MM.1S (cell line): ENCODE data around the gene MSRB1.

Experiments used
- DNase-seq: peaks from one replicate; pipeline ENCODE4 v3.0.0-alpha.2; 2015
- H2AFZ ChIP-seq: fragments of 300-600 bp; sonication (generic); 2 replicates; pipeline ENCODE4 v1.6.0; 2016; ENCODE audit warnings: antibody characterized with exemption, low read length
- H3F3A ChIP-seq: fragments of 300-600 bp; sonication (generic); 2 replicates; pipeline ENCODE4 v1.6.1; 2016; ENCODE audit warnings: mild to moderate bottlenecking, antibody characterized with exemption, low read length, moderate library complexity, mixed read lengths; ENCODE audit not compliant: insufficient read depth
- H3K27ac ChIP-seq: fragments of 300-600 bp; sonication (generic); 2 replicates; pipeline ENCODE4 v1.5.1; 2016; ENCODE audit warnings: mild to moderate bottlenecking, low read length
- H3K27me3 ChIP-seq: fragments of 300-600 bp; sonication (generic); replicated peaks from 2 replicates; pipeline ENCODE4 v1.6.0; 2016; ENCODE audit warnings: low read length; ENCODE audit not compliant: insufficient read depth
- H3K36me3 ChIP-seq: fragments of 300-600 bp; sonication (generic); replicated peaks from 2 replicates; pipeline ENCODE4 v1.6.1; 2016; ENCODE audit warnings: mild to moderate bottlenecking, low read length, mixed read lengths; ENCODE audit not compliant: insufficient read depth
- H3K4me1 ChIP-seq: fragments of 300-600 bp; sonication (generic); 2 replicates; pipeline ENCODE4 v1.6.1; 2016; ENCODE audit warnings: low read length, mixed read lengths
- H3K4me2 ChIP-seq: fragments of 300-600 bp; sonication (generic); 2 replicates; pipeline ENCODE4 v1.6.0; 2016; ENCODE audit warnings: low read depth, low read length
- H3K4me3 ChIP-seq: fragments of 300-600 bp; sonication (generic); 2 replicates; pipeline ENCODE4 v1.5.1; 2016; ENCODE audit warnings: low read length, mixed read lengths
- H3K79me2 ChIP-seq: fragments of 300-600 bp; sonication (generic); 2 replicates; pipeline ENCODE4 v1.6.1; 2016; ENCODE audit warnings: mixed run types, low read length, mixed read lengths
- H3K9ac ChIP-seq: fragments of 300-600 bp; sonication (generic); 2 replicates; pipeline ENCODE4 v1.6.1; 2016; ENCODE audit warnings: low read length, mixed read lengths
- H3K9me2 ChIP-seq: fragments of 300-600 bp; sonication (generic); replicated peaks from 2 replicates; pipeline ENCODE4 v1.6.1; 2016; ENCODE audit warnings: mild to moderate bottlenecking, low read length, mixed read lengths; ENCODE audit not compliant: insufficient read depth
- H3K9me3 ChIP-seq: fragments of 300-600 bp; sonication (generic); replicated peaks from 2 replicates; pipeline ENCODE4 v1.6.1; 2016; ENCODE audit warnings: mild to moderate bottlenecking, low read length, mixed read lengths; ENCODE audit not compliant: insufficient read depth
- H4K20me1 ChIP-seq: fragments of 300-600 bp; sonication (generic); 2 replicates; pipeline ENCODE4 v1.6.1; 2016; ENCODE audit warnings: mild to moderate bottlenecking, low read length, moderate library complexity, mixed read lengths; ENCODE audit not compliant: insufficient read depth
- EZH2 ChIP-seq: fragments of 300-600 bp; sonication (generic); optimal IDR thresholded peaks from 2 replicates; pipeline ENCODE3; 2017; ENCODE audit warnings: low read depth, mild to moderate bottlenecking, antibody characterized with exemption, low read length, mixed read lengths
- EZH2phosphoT487 ChIP-seq: fragments of 300-600 bp; sonication (generic); IDR thresholded peaks from 2 replicates; pipeline ENCODE4 v1.6.1; 2018; ENCODE audit warnings: antibody characterized with exemption, low read length
- TF ChIP-seq, protein P1 (sequence below): fragments of 300-600 bp; sonication (generic); IDR thresholded peaks from 2 replicates; pipeline ENCODE4 v1.5.1; 2016; ENCODE audit warnings: antibody characterized with exemption, low read length, mixed read lengths

The MSRB1 gene

DNA sequence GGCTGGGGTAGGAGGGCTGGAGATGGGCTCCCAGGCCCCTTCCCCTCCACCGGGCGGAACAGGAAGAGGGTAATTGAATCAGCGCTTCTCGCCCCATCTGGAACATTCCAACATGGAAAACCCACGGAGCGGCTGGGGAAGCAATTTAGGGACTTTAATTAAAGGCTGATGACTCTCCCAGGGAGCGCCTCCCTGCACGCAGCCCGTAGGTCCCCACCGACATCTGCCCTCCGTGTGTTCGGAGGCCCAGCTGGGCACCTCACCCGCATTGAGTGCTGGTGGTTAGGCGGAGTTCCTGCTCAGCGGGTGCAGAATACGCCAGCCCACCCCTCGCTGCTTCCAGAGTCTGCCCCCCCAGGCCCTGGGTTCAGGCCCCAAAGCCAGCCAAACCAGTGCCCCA is 34.8 kb downstream of the MSRB1 start:
- Histone ChIP-seq H3K4me3 (no peak overlapping the region), H2AFZ (no peak overlapping the region), H3K9me3 (no peaks in the 10 kb centered on the region), H3K9ac (no peak overlapping the region), H3K79me2 (no peaks in the 10 kb centered on the region), H3K27me3 (peaks cover 5% of the 10 kb centered on the region; the same call in 1 of the 2 replicates), H3K4me1 (peaks cover 8% of the 10 kb centered on the region), H3K4me2 (no peak overlapping the region), H3K36me3 (no peaks in the 10 kb centered on the region), H4K20me1 (no peaks in the 10 kb centered on the region), H3K27ac (no peak overlapping the region), H3K9me2 (no peaks in the 10 kb centered on the region), H3F3A (no peaks in the 10 kb centered on the region)
- no peak for DNase-seq
- TF ChIP-seq EZH2phosphoT487: no peak
- TF ChIP-seq, protein P1, sequence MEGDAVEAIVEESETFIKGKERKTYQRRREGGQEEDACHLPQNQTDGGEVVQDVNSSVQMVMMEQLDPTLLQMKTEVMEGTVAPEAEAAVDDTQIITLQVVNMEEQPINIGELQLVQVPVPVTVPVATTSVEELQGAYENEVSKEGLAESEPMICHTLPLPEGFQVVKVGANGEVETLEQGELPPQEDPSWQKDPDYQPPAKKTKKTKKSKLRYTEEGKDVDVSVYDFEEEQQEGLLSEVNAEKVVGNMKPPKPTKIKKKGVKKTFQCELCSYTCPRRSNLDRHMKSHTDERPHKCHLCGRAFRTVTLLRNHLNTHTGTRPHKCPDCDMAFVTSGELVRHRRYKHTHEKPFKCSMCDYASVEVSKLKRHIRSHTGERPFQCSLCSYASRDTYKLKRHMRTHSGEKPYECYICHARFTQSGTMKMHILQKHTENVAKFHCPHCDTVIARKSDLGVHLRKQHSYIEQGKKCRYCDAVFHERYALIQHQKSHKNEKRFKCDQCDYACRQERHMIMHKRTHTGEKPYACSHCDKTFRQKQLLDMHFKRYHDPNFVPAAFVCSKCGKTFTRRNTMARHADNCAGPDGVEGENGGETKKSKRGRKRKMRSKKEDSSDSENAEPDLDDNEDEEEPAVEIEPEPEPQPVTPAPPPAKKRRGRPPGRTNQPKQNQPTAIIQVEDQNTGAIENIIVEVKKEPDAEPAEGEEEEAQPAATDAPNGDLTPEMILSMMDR: no peak
- TF ChIP-seq EZH2: no peak

- Histone ChIP-seq H3K27me3 (0 out of 2 replicates have a peak, but pooled peaks cover 5% of the 10 kb centered on the region), H3K9me3 (no peaks in the 10 kb centered on the region), H3F3A (no peaks in the 10 kb centered on the region), H3K9ac (no peak overlapping the region), H2AFZ (no peak overlapping the region), H3K4me1 (peaks cover 8% of the 10 kb centered on the region), H3K9me2 (no peaks in the 10 kb centered on the region), H4K20me1 (no peaks in the 10 kb centered on the region), H3K79me2 (no peaks in the 10 kb centered on the region), H3K4me2 (no peak overlapping the region), H3K27ac (no peak overlapping the region), H3K36me3 (no peaks in the 10 kb centered on the region), H3K4me3 (no peak overlapping the region)
- DNase-seq: no peak
- no peak for TF ChIP-seq EZH2phosphoT487
- TF ChIP-seq EZH2: no peak
- TF ChIP-seq, protein P1: no peak
Observed at GRCh38 chr16:1907226-1907860, 35.7 kb downstream of the MSRB1 start.

DNA sequence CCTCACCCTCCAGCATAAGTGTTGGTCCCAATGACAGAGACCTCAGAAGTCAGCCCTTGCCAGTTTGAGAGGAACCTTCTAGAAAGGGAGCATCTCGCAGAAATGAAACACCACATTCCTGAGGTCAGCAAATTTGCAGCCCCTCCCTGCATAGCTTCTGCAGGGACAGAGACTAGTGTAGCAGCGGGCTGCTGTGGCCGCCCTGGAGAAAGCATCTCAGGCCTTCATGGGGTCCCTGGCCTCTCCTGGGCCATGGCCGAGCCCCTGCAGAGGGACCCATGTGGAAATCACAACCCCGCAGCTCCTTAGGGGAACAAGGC is 36.2 kb downstream of the MSRB1 start:
- TF ChIP-seq EZH2phosphoT487 (no peak), EZH2 (no peak)
- TF ChIP-seq, protein P1: no peak
- Histone ChIP-seq H2AFZ (peak overlapping the region; percentile 27; the same call in 1 of the 2 replicates), H3K9me2 (no peaks in the 10 kb centered on the region), H3K4me1 (peaks cover 8% of the 10 kb centered on the region), H3F3A (no peaks in the 10 kb centered on the region), H3K79me2 (no peaks in the 10 kb centered on the region), H4K20me1 (no peaks in the 10 kb centered on the region), H3K4me2 (no peak overlapping the region), H3K27ac (no peak overlapping the region), H3K9me3 (no peaks in the 10 kb centered on the region), H3K4me3 (no peak overlapping the region), H3K36me3 (no peaks in the 10 kb centered on the region), H3K9ac (no peak overlapping the region), H3K27me3 (0 out of 2 replicates have a peak, but pooled peaks cover 5% of the 10 kb centered on the region)
- DNase-seq: peak; percentile 9
